Measurements from ENCODE around the gene TMCO4.
"Not testable (repeated sequence)": the region's sequence is repeated elsewhere in the genome, so short reads cannot be mapped to it uniquely, and the experiment has no call there.

TMCO4 gene

GRCh38 chr1:19635646-19636045 is 164.1 kb downstream of the TMCO4 start:
- DNase-seq: no peak

GRCh38 chr1:19635064-19635463 is 164.7 kb downstream of the TMCO4 start:
- DNase-seq: not testable (repeated sequence)

DNA sequence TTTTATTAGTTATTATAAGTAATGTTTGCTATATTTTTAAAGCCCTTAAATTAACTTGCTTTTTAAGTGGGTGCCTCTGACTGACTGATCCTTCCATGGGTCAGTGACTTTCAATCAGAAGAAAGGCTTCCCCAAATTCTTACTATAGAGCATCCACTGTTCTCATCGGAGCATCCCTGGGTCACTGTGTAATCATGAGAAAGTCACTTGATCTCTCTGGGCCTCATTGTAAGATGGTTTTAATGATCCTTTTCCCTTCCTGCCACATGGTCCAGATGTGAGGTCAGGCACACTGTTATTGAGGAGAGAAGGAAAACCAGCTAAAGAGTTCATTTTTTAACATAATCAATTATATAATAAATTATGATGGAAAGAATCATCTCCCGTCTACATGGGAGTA is 166.6 kb downstream of the TMCO4 start:
- no peak for DNase-seq
